ENCODE measurements around the gene ZBTB32. TPM values are rescaled to one million over a fixed set of nuclear protein-coding genes. Genes with fewer than 3 reads are reported as not detected.

ZBTB32 gene
- total RNA-seq, 1 experiment from 2014 or later: not detected

GRCh38 chr19:35714601-35715354 is 10.4 kb downstream of the ZBTB32 start:
- intact Hi-C loops (cut with micrococcal nuclease; ENCODE audit: unreplicated experiment) (loop anchor here (10.0 kb wide), 1 partner anchor 160 kb away; no protein-coding TSS in a partner anchor), in situ Hi-C loops (cut with HindIII; ENCODE audit: low pct_unique_long_range_greater_than_20kb, low sequenced_read_pairs) (no loop called here)
- ChIA-PET CTCF (interaction anchor here (0.8 kb wide), 1 partner anchor 20 kb away, joined by 3 read pairs; no protein-coding TSS in a partner anchor), POLR2A (no interaction called here)
- DNase-seq (ENCODE audit: low read depth, low spot score) (no peak), ATAC-seq (no peak)
- Histone ChIP-seq H3K27ac (ENCODE audit: low read length) (no peak overlapping the region), H3K36me3 (ENCODE audit: control insufficient read depth, insufficient read depth, low read length) (no peaks in the 10 kb centered on the region; the same call in 1 of the 2 replicates), H3K27me3 (ENCODE audit: control insufficient read depth, insufficient read depth, low read length) (no peaks in the 10 kb centered on the region), H3K4me3 (ENCODE audit: low read depth in 2 of 2, low read length in 2 of 2) (no peak overlapping the region), H3K9me3 (ENCODE audit: control insufficient read depth, insufficient read depth, low read depth, low read length) (no peaks in the 10 kb centered on the region), H3K4me1 (ENCODE audit: control insufficient read depth, insufficient read depth, low read length) (peaks cover 19% of the 10 kb centered on the region)
- BruUV-seq (replicated peaks): no TSS peak
- TF ChIP-seq CTCF (IDR thresholded peaks at IDR 0.05) (no peak), POLR2AphosphoS5 (IDR thresholded peaks at IDR 0.05; ENCODE audit: low read depth, low read length) (no peak), SIN3A (IDR thresholded peaks at IDR 0.05; ENCODE audit: borderline replicate concordance, insufficient read depth, low read depth, low read length) (no peak), TCF7L2 (IDR thresholded peaks at IDR 0.05; ENCODE audit: low read depth, low read length) (no peak)
- TF ChIP-seq, protein P1, sequence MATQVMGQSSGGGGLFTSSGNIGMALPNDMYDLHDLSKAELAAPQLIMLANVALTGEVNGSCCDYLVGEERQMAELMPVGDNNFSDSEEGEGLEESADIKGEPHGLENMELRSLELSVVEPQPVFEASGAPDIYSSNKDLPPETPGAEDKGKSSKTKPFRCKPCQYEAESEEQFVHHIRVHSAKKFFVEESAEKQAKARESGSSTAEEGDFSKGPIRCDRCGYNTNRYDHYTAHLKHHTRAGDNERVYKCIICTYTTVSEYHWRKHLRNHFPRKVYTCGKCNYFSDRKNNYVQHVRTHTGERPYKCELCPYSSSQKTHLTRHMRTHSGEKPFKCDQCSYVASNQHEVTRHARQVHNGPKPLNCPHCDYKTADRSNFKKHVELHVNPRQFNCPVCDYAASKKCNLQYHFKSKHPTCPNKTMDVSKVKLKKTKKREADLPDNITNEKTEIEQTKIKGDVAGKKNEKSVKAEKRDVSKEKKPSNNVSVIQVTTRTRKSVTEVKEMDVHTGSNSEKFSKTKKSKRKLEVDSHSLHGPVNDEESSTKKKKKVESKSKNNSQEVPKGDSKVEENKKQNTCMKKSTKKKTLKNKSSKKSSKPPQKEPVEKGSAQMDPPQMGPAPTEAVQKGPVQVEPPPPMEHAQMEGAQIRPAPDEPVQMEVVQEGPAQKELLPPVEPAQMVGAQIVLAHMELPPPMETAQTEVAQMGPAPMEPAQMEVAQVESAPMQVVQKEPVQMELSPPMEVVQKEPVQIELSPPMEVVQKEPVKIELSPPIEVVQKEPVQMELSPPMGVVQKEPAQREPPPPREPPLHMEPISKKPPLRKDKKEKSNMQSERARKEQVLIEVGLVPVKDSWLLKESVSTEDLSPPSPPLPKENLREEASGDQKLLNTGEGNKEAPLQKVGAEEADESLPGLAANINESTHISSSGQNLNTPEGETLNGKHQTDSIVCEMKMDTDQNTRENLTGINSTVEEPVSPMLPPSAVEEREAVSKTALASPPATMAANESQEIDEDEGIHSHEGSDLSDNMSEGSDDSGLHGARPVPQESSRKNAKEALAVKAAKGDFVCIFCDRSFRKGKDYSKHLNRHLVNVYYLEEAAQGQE (IDR thresholded peaks at IDR 0.05; ENCODE audit: insufficient read depth in 1 of 2, low read depth in 2 of 2, low read length in 1 of 2): no peak

DNA sequence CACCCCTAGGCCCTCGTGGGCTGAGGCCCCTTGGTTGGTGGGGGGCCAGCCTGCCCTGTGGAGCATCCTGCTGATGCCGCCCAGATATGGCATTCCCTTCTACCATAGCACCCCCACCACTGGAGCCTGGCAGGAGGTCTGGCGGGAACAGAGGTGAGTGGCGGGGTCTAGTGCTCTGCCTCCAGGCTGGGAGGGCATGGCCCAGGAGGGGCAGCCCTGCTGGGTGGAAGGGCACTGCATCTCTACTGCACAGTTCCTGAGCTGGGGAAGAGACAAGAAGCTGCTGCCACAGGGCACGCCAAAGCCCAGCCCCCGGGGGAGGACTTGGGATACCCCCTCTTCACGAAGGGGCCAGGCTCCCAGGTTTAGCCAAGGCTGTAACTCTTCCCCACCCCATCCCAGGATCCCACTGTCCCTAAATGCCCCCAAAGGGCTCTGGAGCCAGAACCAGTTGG is 11.0 kb downstream of the ZBTB32 start:
- ATAC-seq: no peak
- POLR2A ChIA-PET: no interaction called here
- BruUV-seq (replicated peaks): no TSS peak
- Histone ChIP-seq H3K36me3 (ENCODE audit: control insufficient read depth, insufficient read depth, low read length) (no peaks in the 10 kb centered on the region; the same call in 1 of the 2 replicates), H3K4me3 (ENCODE audit: low read depth in 2 of 2, low read length in 2 of 2) (peak overlapping the region in 1 of 2 experiments; percentile 73; a peak in 1 of 4 replicates), H3K27ac (ENCODE audit: low read length) (no peak overlapping the region), H3K4me1 (ENCODE audit: control insufficient read depth, insufficient read depth, low read length) (peaks cover 19% of the 10 kb centered on the region), H3K27me3 (ENCODE audit: control insufficient read depth, insufficient read depth, low read length) (no peaks in the 10 kb centered on the region), H3K9me3 (ENCODE audit: control insufficient read depth, insufficient read depth, low read depth, low read length) (no peaks in the 10 kb centered on the region)
- TF ChIP-seq POLR2AphosphoS5 (IDR thresholded peaks at IDR 0.05; ENCODE audit: low read depth, low read length) (no peak), TCF7L2 (IDR thresholded peaks at IDR 0.05; ENCODE audit: low read depth, low read length) (no peak), SIN3A (IDR thresholded peaks at IDR 0.05; ENCODE audit: borderline replicate concordance, insufficient read depth, low read depth, low read length) (no peak), CTCF (IDR thresholded peaks at IDR 0.05) (no peak)
- TF ChIP-seq, protein P1 (IDR thresholded peaks at IDR 0.05; ENCODE audit: insufficient read depth in 1 of 2, low read depth in 2 of 2, low read length in 1 of 2): no peak
- CTCF ChIA-PET: no interaction called here
- in situ Hi-C loops (cut with HindIII; ENCODE audit: low pct_unique_long_range_greater_than_20kb, low sequenced_read_pairs) (no loop called here), intact Hi-C loops (cut with micrococcal nuclease; ENCODE audit: unreplicated experiment) (loop anchor here (10.0 kb wide), 1 partner anchor 161 kb away; no protein-coding TSS in a partner anchor)
- no peak for DNase-seq (ENCODE audit: low read depth, low spot score)
